Renal cortex interstitium (tissue), 11 donors: ENCODE data around the gene CLASP1. TPM values are rescaled to one million over a fixed set of nuclear protein-coding genes. Genes with fewer than 3 reads are reported as not detected.
"Not testable (repeated sequence)": the region's sequence is repeated elsewhere in the genome, so short reads cannot be mapped to it uniquely, and the experiment has no call there.

Source experiments
- DNase-seq, 11 donors: peaks; one replicate each; pipeline ENCODE4 v3.0.0-alpha.2; 2013; ENCODE audit warnings: low read depth in 9 of 11, low spot score in 4 of 11; ENCODE audit errors: extremely low read depth in 1 of 11
- polyA plus RNA-seq, 3 donors: library from polyadenylated mRNA; unstranded; fragments of 120-200 nt; gene quantifications; one replicate each; pipeline ENCODE4 v1.2.1, GENCODE V29; 2013; ENCODE audit not compliant: insufficient read length in 3 of 3

CLASP1 gene
- polyA plus RNA-seq, 3 donors: 42.0 to 47.8 (median 47.5) TPM

GRCh38 chr2:121666042-121666441, 16.8 kb upstream of the CLASP1 start:
- DNase-seq: no peak

GRCh38 chr2:121665504-121665903, 16.2 kb upstream of the CLASP1 start:
- DNase-seq: no peak

GRCh38 chr2:121664713-121665112, 15.5 kb upstream of the CLASP1 start:
- no peak for DNase-seq

GRCh38 chr2:121664086-121664485, 14.8 kb upstream of the CLASP1 start:
- no peak for DNase-seq

GRCh38 chr2:121663434-121663833, 14.2 kb upstream of the CLASP1 start:
- DNase-seq: no peak

- no peak for DNase-seq
Observed at GRCh38 chr2:121662656-121663055, 13.4 kb upstream of the CLASP1 start.

GRCh38 chr2:121659933-121660332, 10.7 kb upstream of the CLASP1 start:
- DNase-seq: no peak

GRCh38 chr2:121658393-121658792, 9.1 kb upstream of the CLASP1 start:
- DNase-seq: not testable (repeated sequence)

- DNase-seq: no peak
Observed at GRCh38 chr2:121653035-121653434, 3.8 kb upstream of the CLASP1 start.

- peak in 6 of 11 donors; percentile 4 to 15 (median 10) for DNase-seq
Observed at GRCh38 chr2:121650315-121650930, 1.2 kb upstream of the CLASP1 start.

GRCh38 chr2:121649596-121650314, 493 bp upstream of the CLASP1 start:
- peak; percentile 90 to 97 (median 96) for DNase-seq

- DNase-seq: peak in 9 of 11 donors; percentile 20 to 45 (median 35)
Observed at GRCh38 chr2:121648206-121649148, 785 bp downstream of the CLASP1 start.

- no peak for DNase-seq
Observed at GRCh38 chr2:121647396-121647795, 1.9 kb downstream of the CLASP1 start.

GRCh38 chr2:121644715-121645114, 4.5 kb downstream of the CLASP1 start:
- DNase-seq: no peak

GRCh38 chr2:121643877-121644276, 5.4 kb downstream of the CLASP1 start:
- DNase-seq: no peak

GRCh38 chr2:121640380-121641316, 8.6 kb downstream of the CLASP1 start:
- no peak for DNase-seq

GRCh38 chr2:121639846-121640245, 9.4 kb downstream of the CLASP1 start:
- DNase-seq: not testable (repeated sequence)

GRCh38 chr2:121638333-121638732, 10.9 kb downstream of the CLASP1 start:
- DNase-seq: no peak

- no peak for DNase-seq
Observed at GRCh38 chr2:121635371-121635770, 13.9 kb downstream of the CLASP1 start.
